IMR-90 (cell line): ENCODE measurements around the gene TNNI3K. TPM values are rescaled to one million over a fixed set of nuclear protein-coding genes. Genes with fewer than 3 reads are reported as not detected.

Experiments
- ATAC-seq: fragments of 200-7000 bp; cut with Tn5 transposase; 2 replicates; pipeline ENCODE4 v1.9.1; 2020; ENCODE audit warnings: low read depth, mild to moderate bottlenecking, moderate library complexity
- BruUV-seq: library from RNA; stranded (reverse); fragments of 400-500 nt; replicated peaks from 2 replicates; lab custom pipeline; 2021; lab: Mats Ljungman, UMichigan
- CTCF ChIA-PET: fragments of 300-600 bp; formaldehyde crosslinking; extraction: SDS; loops from one replicate; lab custom pipeline; 2021; ENCODE audit warnings: antibody characterized with exemption; lab: Yijun Ruan, JAX
- POLR2A ChIA-PET: fragments of 300-600 bp; sonication (Branson Sonifier 250); formaldehyde crosslinking; loops from one replicate; lab custom pipeline; 2022; ENCODE audit warnings: antibody characterized with exemption; ENCODE audit not compliant: unreplicated experiment; lab: Charles Lee
- DNase-seq: peaks from one replicate; pipeline ENCODE4 v3.0.0; 2013
- H2AFZ ChIP-seq: replicated peaks from 2 replicates; pipeline ENCODE3; 2013; ENCODE audit warnings: low read length, mild to moderate bottlenecking; ENCODE audit not compliant: poor library complexity
- H2AK5ac ChIP-seq: 2 replicates; pipeline ENCODE4 v1.6.1; 2013; ENCODE audit warnings: low read depth, low read length, inconsistent platforms
- H2AK9ac ChIP-seq: replicated peaks from 2 replicates; pipeline ENCODE3; 2013; ENCODE audit warnings: mild to moderate bottlenecking, low read depth, low read length, moderate library complexity; ENCODE audit not compliant: poor library complexity
- H2BK120ac ChIP-seq: 2 replicates; pipeline ENCODE4 v1.6.1; 2013; ENCODE audit warnings: low read depth, low read length, inconsistent platforms
- H2BK15ac ChIP-seq: 3 replicates; pipeline ENCODE4 v1.6.1; 2013; ENCODE audit warnings: low read depth, low read length, inconsistent platforms
- H2BK20ac ChIP-seq: 2 replicates; pipeline ENCODE4 v1.6.1; 2013; ENCODE audit warnings: low read depth, mild to moderate bottlenecking, inconsistent platforms, low read length, moderate library complexity
- H2BK5ac ChIP-seq: 2 replicates; pipeline ENCODE4 v1.6.1; 2013; ENCODE audit warnings: mild to moderate bottlenecking, low read depth, low read length, inconsistent platforms; ENCODE audit not compliant: poor library complexity, severe bottlenecking
- H3K14ac ChIP-seq: replicated peaks from 2 replicates; pipeline ENCODE4 v1.6.1; 2013; ENCODE audit warnings: low read depth, low read length, inconsistent platforms
- H3K18ac ChIP-seq: 2 replicates; pipeline ENCODE4 v1.6.1; 2013; ENCODE audit warnings: low read depth, low read length, control low read depth
- H3K23ac ChIP-seq: 2 replicates; pipeline ENCODE4 v1.6.1; 2013; ENCODE audit warnings: low read depth, low read length, inconsistent platforms
- H3K27ac ChIP-seq: 2 replicates; pipeline ENCODE4 v1.5.1; 2013; ENCODE audit warnings: mild to moderate bottlenecking, control low read depth, low read length; ENCODE audit not compliant: insufficient read depth
- H3K27me3 ChIP-seq: 2 replicates; pipeline ENCODE4 v1.6.1; 2013; ENCODE audit warnings: low read length; ENCODE audit not compliant: control insufficient read depth, insufficient read depth
- H3K36me3 ChIP-seq: 2 replicates; pipeline ENCODE4 v1.6.1; 2013; ENCODE audit warnings: low read length, mixed read lengths; ENCODE audit not compliant: control insufficient read depth, insufficient read depth
- H3K4ac ChIP-seq: 2 replicates; pipeline ENCODE4 v1.6.1; 2013; ENCODE audit warnings: low read depth, low read length, inconsistent platforms
- H3K4me1 ChIP-seq: 2 replicates; pipeline ENCODE4 v1.6.1; 2013; ENCODE audit warnings: low read length, mixed read lengths; ENCODE audit not compliant: control insufficient read depth, insufficient read depth
- H3K4me2 ChIP-seq: 2 replicates; pipeline ENCODE4 v1.6.1; 2013; ENCODE audit warnings: low read depth, mild to moderate bottlenecking, control low read depth, low read length, moderate library complexity
- H3K4me3 ChIP-seq: 2 replicates; pipeline ENCODE4 v1.5.1; 2013; ENCODE audit warnings: low read depth, mild to moderate bottlenecking, control low read depth, low read length, moderate library complexity; ENCODE audit not compliant: insufficient read depth
- H3K56ac ChIP-seq: 2 replicates; pipeline ENCODE4 v1.6.1; 2013; ENCODE audit warnings: low read length, inconsistent platforms; ENCODE audit not compliant: insufficient read depth; ENCODE audit errors: extremely low read depth
- H3K79me1 ChIP-seq, 2 experiments: 2 replicates each; pipeline ENCODE4 v1.6.1; 2013; ENCODE audit warnings: low read length in 2 of 2, inconsistent platforms in 1 of 2, low read depth in 1 of 2
- H3K9ac ChIP-seq: 2 replicates; pipeline ENCODE4 v1.6.1; 2013; ENCODE audit warnings: low read depth, low read length, control low read depth
- H3K9me1 ChIP-seq: 2 replicates; pipeline ENCODE4 v1.6.1; 2013; ENCODE audit warnings: low read length, inconsistent platforms; ENCODE audit not compliant: insufficient read depth
- H3K9me3 ChIP-seq: 2 replicates; pipeline ENCODE4 v1.6.1; 2013; ENCODE audit warnings: low read length; ENCODE audit not compliant: control insufficient read depth, insufficient read depth
- H4K20me1 ChIP-seq: 2 replicates; pipeline ENCODE4 v1.6.1; 2013; ENCODE audit warnings: low read length, inconsistent platforms; ENCODE audit not compliant: insufficient read depth
- H4K5ac ChIP-seq: 2 replicates; pipeline ENCODE4 v1.6.1; 2013; ENCODE audit warnings: mild to moderate bottlenecking, low read depth, low read length, control low read depth
- H4K8ac ChIP-seq, 2 experiments: 2 replicates each; pipeline ENCODE4 v1.6.1; 2013; ENCODE audit warnings: low read depth in 2 of 2, low read length in 2 of 2, control low read depth in 1 of 2, inconsistent platforms in 1 of 2
- H4K91ac ChIP-seq: 2 replicates; pipeline ENCODE4 v1.6.1; 2013; ENCODE audit warnings: low read depth, low read length, inconsistent platforms; ENCODE audit not compliant: insufficient read depth
- CHD1 ChIP-seq: IDR thresholded peaks from 2 replicates; pipeline ENCODE4 v1.6.1; 2012; ENCODE audit warnings: low read depth, low read length, improper control_type of control experiment
- FOS ChIP-seq: fragments of 150-350 bp; IDR thresholded peaks from 2 replicates; pipeline ENCODE4 v1.6.1; 2016; ENCODE audit warnings: low read depth, low read length
- NFE2L2 ChIP-seq: fragments of 150-350 bp; IDR thresholded peaks from 2 replicates; pipeline ENCODE4 v1.6.1; 2016; ENCODE audit warnings: low read depth, mild to moderate bottlenecking, low read length
- USF2 ChIP-seq: fragments of 150-350 bp; IDR thresholded peaks from 2 replicates; pipeline ENCODE4 v1.6.1; 2017; ENCODE audit warnings: mild to moderate bottlenecking, antibody characterized with exemption, low read length, low read depth
- WGBS, 2 experiments: methylation state at CpG; one replicate each; pipeline versions ENCODE4 v1.1.5 to v1.1.7; 2013; ENCODE audit warnings: missing lambda C conversion rate in 2 of 2; ENCODE audit not compliant: insufficient read length in 1 of 2; ENCODE audit errors: extremely low coverage in 2 of 2; 5-methylcytosine and 5-hydroxymethylcytosine counted together
- dilution Hi-C: fragments of 300-500 bp; cut with HindIII; formaldehyde crosslinking; loops from one replicate; pipeline ENCODE4 v1.14.3; 2018; ENCODE audit warnings: low sequenced_read_pairs; ENCODE audit not compliant: unreplicated experiment
- in situ Hi-C: fragments of 300-500 bp; cut with MboI; formaldehyde crosslinking; loops from 3 replicates; pipeline ENCODE4 v1.14.3; 2019; ENCODE audit warnings: low sequenced_read_pairs, inconsistent platforms, mixed read lengths
- intact Hi-C: fragments of 100-400 bp; cut with micrococcal nuclease; formaldehyde crosslinking; loops from 2 replicates; pipeline ENCODE4 v1.10.0; 2022
- polyA plus RNA-seq, 3 experiments: library from polyadenylated mRNA; depleted of rRNA; stranded (reverse); fragments of >200 nt; gene quantifications; 2 replicates each; pipeline ENCODE4 v1.2.3, GENCODE V29; 2012; ENCODE audit warnings: low replicate concordance in 1 of 3
- total RNA-seq: library from RNA; depleted of rRNA; stranded (reverse); fragments of >200 nt; gene quantifications from 2 replicates; pipeline ENCODE4 v1.2.3, GENCODE V29; 2012

The TNNI3K gene
- total and polyA plus RNA-seq, 2 of the 4 experiments (the other 2 are of a cell fraction) = 0.90 to 1.3 TPM

- Histone ChIP-seq H3K4ac (no peak overlapping the region), H2BK5ac (peak overlapping the region; percentile 39), H3K79me1 (no peaks in the 10 kb centered on the region), H2BK15ac (no peak overlapping the region), H4K5ac (peak overlapping the region; percentile 63; the same call in 1 of the 2 replicates), H3K9me1 (no peaks in the 10 kb centered on the region), H3K9ac (no peak overlapping the region), H3K18ac (peak overlapping the region; percentile 29; the same call in 1 of the 2 replicates), H3K23ac (no peak overlapping the region), H3K9me3 (no peaks in the 10 kb centered on the region), H3K4me3 (no peak overlapping the region), H3K14ac (no peak overlapping the region), H3K27me3 (no peaks in the 10 kb centered on the region), H4K91ac (no peak overlapping the region), H3K56ac (no peak overlapping the region), H2AFZ (no peak overlapping the region), H2AK5ac (no peak overlapping the region), H2BK20ac (0 out of 2 replicates have a peak overlapping the region, but pooled peaks have one; percentile 0), H3K4me1 (no peaks in the 10 kb centered on the region; the same call in 1 of the 2 replicates), H4K20me1 (no peaks in the 10 kb centered on the region), H3K36me3 (no peaks in the 10 kb centered on the region), H3K4me2 (no peak overlapping the region), H3K27ac (no peak overlapping the region), H2BK120ac (no peak overlapping the region), H2AK9ac (no peak overlapping the region), H4K8ac (no peak overlapping the region; a peak in 1 of 4 replicates)
- DNase-seq (peak; percentile 20), ATAC-seq (peak; percentile 84)
- no TSS peak for BruUV-seq
- dilution Hi-C loops = no loop called here
- ChIA-PET CTCF (no interaction called here), POLR2A (no interaction called here)
- in situ Hi-C loops = no loop called here
- no peak for TF ChIP-seq CHD1
- TF ChIP-seq NFE2L2 = no peak
- no peak for TF ChIP-seq USF2
- no peak for TF ChIP-seq FOS
- intact Hi-C loops = no loop called here
- no CpG with 5 or more reads among the region's 3 CpGs for WGBS, 2 experiments
Measured at GRCh38 chr1:74412244-74412643, 177.1 kb downstream of the TNNI3K start.
